Measurements from ENCODE around the gene MARCHF6. TPM values are rescaled to one million over a fixed set of nuclear protein-coding genes. Genes with fewer than 3 reads are reported as not detected.

MARCHF6 gene
- total and polyA plus RNA-seq, 9 of the 15 experiments (the other 6 are each of a cell fraction or from before 2014, with no cell fraction given), result 74.1 to 456 (median 116) TPM

DNA sequence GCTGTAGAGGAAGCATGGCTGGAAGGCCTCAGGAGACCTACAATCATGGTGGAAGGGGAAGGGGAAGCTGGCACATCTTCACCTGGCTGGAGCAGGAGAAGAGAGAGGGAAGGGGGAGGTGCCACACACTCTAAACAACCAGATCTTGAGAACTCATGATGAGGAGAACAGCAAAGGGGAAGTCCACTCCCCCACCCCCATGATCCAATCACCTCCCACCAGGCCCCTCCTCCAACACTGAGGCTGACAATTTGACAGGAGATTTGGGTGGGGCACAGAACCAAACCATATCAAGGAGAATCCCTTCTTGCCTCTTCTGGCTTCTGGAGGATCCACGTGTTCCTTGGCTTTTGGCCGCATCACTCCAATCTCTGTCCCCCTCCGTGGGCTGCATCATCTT is 32.7 kb upstream of the MARCHF6 start (continued):
- TF ChIP-seq, protein P1, sequence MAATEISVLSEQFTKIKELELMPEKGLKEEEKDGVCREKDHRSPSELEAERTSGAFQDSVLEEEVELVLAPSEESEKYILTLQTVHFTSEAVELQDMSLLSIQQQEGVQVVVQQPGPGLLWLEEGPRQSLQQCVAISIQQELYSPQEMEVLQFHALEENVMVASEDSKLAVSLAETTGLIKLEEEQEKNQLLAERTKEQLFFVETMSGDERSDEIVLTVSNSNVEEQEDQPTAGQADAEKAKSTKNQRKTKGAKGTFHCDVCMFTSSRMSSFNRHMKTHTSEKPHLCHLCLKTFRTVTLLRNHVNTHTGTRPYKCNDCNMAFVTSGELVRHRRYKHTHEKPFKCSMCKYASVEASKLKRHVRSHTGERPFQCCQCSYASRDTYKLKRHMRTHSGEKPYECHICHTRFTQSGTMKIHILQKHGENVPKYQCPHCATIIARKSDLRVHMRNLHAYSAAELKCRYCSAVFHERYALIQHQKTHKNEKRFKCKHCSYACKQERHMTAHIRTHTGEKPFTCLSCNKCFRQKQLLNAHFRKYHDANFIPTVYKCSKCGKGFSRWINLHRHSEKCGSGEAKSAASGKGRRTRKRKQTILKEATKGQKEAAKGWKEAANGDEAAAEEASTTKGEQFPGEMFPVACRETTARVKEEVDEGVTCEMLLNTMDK (IDR thresholded peaks at IDR 0.05; ENCODE audit: borderline replicate concordance, insufficient read depth, low read depth, low read length, poor library complexity, severe bottlenecking), result no peak
- TF ChIP-seq SLC30A9 (CRISPR knock-in tag; IDR thresholded peaks at IDR 0.05) (no peak), RBM34 (IDR thresholded peaks at IDR 0.05; ENCODE audit: borderline replicate concordance, insufficient read depth, low read length) (no peak), NCOA1 (IDR thresholded peaks at IDR 0.05; ENCODE audit: low read depth) (0 out of 2 replicates have a peak, but pooled peaks have one; percentile 25), CCAR2 (IDR thresholded peaks at IDR 0.05; ENCODE audit: low read depth, low read length) (no peak), NCOA2 (IDR thresholded peaks at IDR 0.05; ENCODE audit: partially characterized antibody in 2 of 2) (no peak), ARID1B (IDR thresholded peaks at IDR 0.05) (peak; percentile 57), ELF1 (tag; IDR thresholded peaks at IDR 0.05) (no peak), HMGN3 (IDR thresholded peaks at IDR 0.05; ENCODE audit: borderline replicate concordance, extremely low read depth, insufficient read length, low read depth, low read length) (no peak), HNRNPLL (IDR thresholded peaks at IDR 0.05; ENCODE audit: low read depth, low read length, poor library complexity, severe bottlenecking) (no peak), CREB1 (IDR thresholded peaks at IDR 0.05) (no peak), CREB1 (CRISPR knock-in tag; IDR thresholded peaks at IDR 0.05) (no peak), HDAC8 (tag; IDR thresholded peaks at IDR 0.05) (no peak), FOXJ2 (tag; IDR thresholded peaks at IDR 0.05) (no peak), ZNF717 (CRISPR knock-in tag; IDR thresholded peaks at IDR 0.05) (no peak)
- TF ChIP-seq, protein P2, sequence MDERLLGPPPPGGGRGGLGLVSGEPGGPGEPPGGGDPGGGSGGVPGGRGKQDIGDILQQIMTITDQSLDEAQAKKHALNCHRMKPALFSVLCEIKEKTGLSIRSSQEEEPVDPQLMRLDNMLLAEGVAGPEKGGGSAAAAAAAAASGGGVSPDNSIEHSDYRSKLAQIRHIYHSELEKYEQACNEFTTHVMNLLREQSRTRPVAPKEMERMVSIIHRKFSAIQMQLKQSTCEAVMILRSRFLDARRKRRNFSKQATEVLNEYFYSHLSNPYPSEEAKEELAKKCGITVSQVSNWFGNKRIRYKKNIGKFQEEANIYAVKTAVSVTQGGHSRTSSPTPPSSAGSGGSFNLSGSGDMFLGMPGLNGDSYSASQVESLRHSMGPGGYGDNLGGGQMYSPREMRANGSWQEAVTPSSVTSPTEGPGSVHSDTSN (CRISPR knock-in tag; IDR thresholded peaks at IDR 0.05; ENCODE audit: low read depth), result no peak
- TF ChIP-seq, protein P2 (tag; conservative IDR thresholded peaks at IDR 0.05; ENCODE audit: low read depth), result 0 out of 2 replicates have a peak, but pooled peaks have one; percentile 33
- TF ChIP-seq, protein P3, sequence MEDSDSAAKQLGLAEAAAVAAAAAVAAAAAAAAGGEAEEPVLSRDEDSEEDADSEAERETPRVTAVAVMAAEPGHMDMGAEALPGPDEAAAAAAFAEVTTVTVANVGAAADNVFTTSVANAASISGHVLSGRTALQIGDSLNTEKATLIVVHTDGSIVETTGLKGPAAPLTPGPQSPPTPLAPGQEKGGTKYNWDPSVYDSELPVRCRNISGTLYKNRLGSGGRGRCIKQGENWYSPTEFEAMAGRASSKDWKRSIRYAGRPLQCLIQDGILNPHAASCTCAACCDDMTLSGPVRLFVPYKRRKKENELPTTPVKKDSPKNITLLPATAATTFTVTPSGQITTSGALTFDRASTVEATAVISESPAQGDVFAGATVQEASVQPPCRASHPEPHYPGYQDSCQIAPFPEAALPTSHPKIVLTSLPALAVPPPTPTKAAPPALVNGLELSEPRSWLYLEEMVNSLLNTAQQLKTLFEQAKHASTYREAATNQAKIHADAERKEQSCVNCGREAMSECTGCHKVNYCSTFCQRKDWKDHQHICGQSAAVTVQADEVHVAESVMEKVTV (CRISPR knock-in tag; IDR thresholded peaks at IDR 0.05), result no peak
- TF ChIP-seq, protein P4, sequence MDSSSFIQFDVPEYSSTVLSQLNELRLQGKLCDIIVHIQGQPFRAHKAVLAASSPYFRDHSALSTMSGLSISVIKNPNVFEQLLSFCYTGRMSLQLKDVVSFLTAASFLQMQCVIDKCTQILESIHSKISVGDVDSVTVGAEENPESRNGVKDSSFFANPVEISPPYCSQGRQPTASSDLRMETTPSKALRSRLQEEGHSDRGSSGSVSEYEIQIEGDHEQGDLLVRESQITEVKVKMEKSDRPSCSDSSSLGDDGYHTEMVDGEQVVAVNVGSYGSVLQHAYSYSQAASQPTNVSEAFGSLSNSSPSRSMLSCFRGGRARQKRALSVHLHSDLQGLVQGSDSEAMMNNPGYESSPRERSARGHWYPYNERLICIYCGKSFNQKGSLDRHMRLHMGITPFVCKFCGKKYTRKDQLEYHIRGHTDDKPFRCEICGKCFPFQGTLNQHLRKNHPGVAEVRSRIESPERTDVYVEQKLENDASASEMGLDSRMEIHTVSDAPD (CRISPR knock-in tag; IDR thresholded peaks at IDR 0.05), result no peak
- TF ChIP-seq, protein P5, sequence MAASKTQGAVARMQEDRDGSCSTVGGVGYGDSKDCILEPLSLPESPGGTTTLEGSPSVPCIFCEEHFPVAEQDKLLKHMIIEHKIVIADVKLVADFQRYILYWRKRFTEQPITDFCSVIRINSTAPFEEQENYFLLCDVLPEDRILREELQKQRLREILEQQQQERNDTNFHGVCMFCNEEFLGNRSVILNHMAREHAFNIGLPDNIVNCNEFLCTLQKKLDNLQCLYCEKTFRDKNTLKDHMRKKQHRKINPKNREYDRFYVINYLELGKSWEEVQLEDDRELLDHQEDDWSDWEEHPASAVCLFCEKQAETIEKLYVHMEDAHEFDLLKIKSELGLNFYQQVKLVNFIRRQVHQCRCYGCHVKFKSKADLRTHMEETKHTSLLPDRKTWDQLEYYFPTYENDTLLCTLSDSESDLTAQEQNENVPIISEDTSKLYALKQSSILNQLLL (CRISPR knock-in tag; IDR thresholded peaks at IDR 0.05; ENCODE audit: borderline replicate concordance), result no peak
